Measurements from ENCODE around the gene SLC7A5.

DNA sequence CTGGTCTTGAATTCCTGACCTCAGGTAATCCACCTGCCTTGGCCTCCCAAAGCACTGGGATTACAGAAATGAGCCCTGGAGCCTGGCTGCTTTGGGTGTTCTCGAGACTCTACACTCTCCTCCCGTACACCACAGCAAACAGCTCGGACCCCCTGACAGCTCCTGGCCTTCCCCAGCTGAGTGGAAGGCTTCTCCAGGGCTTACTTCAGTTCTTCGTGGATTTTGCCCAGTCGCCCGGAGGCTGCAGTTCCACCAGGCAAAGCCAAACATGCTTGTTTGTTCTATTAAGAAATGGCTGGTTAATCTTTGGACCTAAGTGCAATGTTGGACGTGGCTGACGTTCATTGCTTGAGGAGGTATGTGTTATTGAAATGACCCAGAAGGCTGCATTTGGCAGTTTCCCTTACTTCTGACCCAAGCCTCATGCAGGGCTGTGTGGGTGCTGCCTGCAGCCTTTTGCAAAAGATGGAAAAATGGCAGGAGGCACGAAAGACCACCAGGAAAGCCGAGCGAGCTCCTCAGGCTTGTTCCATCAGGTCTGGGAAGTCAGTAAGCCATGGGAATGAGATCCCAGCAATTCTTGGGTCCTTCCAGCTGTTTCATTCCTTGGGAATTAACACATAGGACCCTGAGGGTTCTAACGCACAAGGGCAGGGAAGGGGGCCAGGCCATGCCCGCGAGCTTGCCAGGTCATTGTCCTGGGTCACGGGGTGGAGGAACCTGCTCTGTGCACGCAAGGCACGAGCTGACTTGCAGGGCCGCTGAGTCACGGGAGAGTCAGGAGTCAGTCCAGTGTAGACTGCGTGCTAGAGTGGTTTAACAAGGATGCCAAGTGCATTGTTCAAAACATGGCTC, 79.6 kb downstream of the SLC7A5 start:
- TF ChIP-seq, protein P1, sequence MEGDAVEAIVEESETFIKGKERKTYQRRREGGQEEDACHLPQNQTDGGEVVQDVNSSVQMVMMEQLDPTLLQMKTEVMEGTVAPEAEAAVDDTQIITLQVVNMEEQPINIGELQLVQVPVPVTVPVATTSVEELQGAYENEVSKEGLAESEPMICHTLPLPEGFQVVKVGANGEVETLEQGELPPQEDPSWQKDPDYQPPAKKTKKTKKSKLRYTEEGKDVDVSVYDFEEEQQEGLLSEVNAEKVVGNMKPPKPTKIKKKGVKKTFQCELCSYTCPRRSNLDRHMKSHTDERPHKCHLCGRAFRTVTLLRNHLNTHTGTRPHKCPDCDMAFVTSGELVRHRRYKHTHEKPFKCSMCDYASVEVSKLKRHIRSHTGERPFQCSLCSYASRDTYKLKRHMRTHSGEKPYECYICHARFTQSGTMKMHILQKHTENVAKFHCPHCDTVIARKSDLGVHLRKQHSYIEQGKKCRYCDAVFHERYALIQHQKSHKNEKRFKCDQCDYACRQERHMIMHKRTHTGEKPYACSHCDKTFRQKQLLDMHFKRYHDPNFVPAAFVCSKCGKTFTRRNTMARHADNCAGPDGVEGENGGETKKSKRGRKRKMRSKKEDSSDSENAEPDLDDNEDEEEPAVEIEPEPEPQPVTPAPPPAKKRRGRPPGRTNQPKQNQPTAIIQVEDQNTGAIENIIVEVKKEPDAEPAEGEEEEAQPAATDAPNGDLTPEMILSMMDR (IDR thresholded peaks at IDR 0.05; ENCODE audit: low read length): no peak
- no peak for TF ChIP-seq EZH2 (optimal IDR thresholded peaks at IDR 0.05; ENCODE audit: low read depth, low read length)

Measured in MM.1S (cell line).